ENCODE results near the gene ABLIM2.

The ABLIM2 gene

DNA sequence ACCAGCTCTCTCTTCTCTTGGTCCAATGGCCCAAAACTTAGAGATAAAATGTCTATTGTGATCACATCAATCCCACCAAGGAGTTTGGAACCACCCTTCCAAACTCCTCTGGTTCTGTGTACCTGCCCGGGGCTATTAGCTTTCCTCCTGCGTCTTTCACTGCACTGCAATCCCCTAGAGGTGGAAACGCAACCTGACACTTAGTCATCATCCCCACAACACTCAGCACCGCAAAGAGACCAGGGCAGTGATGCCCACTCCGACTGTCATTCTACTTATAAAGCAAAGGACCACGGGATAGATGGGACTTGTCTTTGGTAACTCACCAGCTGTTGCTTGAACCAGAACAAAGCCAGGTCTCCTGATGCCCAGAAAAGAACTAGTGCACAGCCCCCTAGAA lies 240.9 kb downstream of the ABLIM2 start:
- DNase-seq: no peak

DNA sequence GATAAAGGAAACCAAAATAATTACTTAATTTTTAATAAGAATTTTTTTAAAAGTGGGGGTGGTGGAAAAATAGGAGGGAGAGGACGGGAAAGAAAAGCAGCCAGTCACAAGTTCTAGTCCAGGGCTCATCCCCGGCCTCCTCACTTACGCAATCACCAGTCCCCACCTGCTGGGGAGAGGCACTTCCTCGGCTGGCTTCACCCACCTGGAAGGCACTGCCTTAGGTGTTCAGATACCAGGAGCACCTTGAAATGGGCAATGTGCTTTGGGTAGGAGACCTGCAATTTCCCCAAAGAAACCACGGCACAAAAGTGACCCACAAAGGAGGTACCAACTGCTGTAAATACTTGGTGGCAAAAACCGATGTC lies 242.8 kb downstream of the ABLIM2 start:
- DNase-seq: no peak

Measured in DMS 273 treated with DMSO at 0.1 percent for 48 hours (cell line).